DMS53 treated with DMSO at 0.1 percent for 48 hours (cell line): ENCODE results near the gene FAM98C.

Source experiments
- DNase-seq: peaks from one replicate; lab custom pipeline; 2025; ENCODE audit not compliant: unreplicated experiment; lab: John Stamatoyannopoulos, UW

The FAM98C gene

DNA sequence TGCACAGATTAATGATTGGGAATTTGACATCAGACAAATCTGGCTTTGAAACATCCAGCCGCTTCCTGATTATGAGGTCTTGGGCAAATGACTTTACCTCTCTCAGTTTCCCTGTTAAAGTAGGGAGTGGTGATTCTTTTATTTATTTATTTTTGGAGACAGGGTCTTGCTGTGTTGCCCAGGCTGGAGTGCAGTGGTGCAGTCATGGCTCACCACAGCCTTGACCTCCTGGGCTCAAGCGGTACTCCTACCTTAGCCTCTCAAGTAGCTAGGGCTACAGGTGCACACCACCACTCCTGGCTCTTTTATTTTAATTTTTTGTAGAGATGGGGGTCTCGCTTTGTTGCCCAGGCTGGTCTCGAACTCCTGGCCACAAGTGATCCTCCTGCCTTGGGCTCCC lies 25.8 kb upstream of the FAM98C start:
- no peak for DNase-seq

DNA sequence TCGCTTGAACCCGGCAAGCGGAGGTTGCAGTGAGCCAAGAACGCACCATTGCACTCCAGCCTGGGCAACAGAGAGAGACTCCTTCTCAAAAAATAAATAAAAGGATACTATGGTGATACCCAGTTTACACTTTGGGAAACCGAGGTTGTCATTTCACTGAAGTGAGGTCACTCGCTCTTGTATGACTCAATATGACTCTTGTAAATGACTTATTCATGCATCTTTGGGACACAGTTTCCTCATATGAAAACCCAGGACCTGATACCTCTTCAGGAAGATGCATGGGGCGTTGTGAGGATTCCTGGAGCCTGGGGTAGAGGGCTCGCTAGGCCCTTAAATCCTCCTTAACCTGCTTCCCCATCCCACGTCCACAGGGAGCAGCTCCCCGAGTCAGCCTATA lies 24.0 kb upstream of the FAM98C start:
- no peak for DNase-seq

DNA sequence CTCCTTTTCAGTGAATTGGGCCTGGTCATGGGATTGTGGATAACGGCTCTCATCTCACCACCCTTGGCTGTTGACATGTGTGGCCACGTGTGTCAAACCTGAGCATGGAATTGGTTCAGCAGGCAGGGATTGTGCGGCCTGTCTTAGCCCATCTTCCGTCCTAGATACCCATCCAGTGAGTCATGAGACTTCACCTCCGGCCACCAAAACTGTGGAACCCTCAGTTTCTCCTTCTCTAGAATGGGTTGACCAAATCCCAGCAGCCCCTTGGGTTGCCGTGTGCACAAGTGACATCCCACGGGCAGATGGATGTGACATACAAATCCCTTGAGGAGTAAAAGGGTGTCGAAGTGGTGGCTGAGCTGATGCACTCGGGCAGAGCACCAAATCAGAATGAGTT lies 21.8 kb upstream of the FAM98C start:
- DNase-seq: no peak

DNA sequence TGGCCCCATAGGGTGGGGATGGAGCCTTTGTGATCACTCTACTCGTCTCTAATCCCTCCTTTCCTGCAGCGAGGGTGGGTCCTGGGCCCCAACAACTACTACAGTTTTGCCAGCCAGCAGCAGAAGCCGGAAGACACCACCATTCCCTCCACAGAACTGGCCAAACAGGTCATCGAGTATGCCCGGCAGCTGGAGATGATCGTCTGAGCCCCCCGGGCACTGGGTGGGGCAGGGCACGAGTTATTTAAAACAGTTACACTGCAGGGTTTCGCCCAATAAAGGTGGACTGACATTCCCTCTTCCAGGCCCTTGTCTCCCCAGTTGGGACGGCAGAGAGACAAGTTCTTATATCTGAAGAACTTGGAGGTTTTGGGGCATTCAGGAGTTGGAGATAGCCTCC lies 19.7 kb upstream of the FAM98C start:
- no peak for DNase-seq

DNA sequence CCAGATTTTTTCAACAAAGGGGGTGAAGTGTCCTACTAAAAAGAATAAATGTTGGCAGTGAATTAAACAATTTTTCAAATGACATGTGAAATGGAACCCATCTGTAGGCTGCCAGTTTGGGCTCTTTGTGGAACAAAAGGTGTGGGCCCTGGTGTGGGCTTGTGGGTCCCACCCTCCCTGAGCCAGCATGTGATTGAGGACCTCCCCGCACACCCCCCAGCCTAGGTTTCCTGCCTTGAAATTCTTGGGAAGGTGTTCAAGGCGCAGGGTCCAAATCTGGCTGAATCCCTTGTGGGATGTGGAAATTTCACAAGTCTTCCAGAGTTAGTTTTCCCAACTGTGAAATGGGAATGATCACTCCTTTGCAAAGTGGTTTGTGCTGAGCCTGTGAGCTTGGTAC lies 19.1 kb upstream of the FAM98C start:
- DNase-seq: no peak

DNA sequence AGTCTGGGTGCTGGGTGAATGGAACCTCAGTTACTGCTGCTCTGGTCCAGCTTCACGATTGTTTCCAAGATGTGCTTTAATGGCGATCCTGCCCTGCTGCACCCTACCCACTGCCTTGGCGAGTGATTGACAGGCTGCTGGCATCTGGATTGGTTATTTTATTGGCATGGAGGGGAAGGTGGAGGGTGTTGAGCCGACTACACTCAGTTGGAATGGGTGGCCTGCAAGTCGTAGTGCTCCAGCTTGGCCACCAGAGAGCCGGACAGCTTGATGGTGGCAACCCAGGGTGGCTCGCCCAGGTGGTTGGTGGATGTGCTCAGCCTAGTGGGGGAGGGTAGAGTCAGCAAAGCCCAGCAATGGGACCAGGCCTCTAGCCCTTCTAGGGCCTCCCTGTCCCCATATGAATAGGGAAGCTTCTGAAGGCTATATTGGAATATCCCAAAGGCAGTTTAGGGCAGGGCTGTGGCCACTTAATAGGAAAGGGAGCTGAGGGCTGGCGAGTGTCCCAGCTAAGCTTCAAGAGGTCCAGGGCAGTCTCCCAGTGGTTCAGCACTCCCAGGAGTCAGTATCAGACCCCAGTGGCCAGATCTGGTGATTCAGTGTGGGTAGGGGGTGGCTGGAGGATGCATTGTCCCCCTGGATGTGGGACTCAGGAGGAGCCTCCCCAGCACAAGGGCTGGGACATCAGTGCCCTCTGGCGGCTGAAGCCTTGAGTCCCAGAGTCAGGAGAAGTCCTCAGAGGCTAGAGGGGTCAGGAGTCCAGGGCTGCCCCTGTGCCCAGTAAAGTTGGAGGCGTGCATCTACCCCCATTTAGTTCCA lies 18.5 kb upstream of the FAM98C start:
- DNase-seq: no peak

DNA sequence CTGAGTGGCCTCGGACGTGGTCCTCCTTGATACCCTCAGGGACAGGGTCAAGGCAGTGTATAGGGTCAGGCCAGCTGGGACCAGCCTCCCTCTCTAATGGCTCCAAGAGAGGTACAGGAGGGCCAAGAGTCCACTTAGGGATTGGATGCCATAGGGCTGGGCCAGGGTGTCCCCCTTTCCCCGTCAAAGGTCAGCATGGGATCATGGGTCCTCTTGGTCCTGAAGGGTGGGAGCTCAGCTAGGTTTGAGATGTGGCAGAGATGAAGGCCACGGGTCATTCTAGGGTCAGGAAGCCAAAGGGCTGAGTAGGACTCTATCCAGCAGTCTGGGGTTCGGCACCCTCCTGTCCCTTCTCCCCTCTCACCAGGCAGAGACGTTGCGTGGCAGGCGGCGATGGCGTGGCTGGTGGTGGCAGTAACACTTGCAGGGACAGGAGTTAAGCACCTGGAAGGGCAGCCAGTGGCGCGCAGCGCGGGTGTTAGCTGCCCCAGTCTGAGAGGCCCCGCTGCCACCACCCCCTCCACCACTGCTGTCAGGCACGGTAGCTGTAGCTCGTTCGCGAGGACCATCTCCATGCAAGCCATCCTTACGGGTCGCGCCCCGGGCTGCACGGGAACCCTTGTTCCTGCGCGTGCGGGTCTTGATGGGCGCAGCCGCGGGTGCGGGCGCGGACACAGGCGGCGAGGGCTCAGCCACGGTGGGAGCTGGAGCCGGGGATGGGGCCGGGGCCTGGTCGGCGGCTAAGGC lies 17.7 kb upstream of the FAM98C start:
- DNase-seq: no peak

DNA sequence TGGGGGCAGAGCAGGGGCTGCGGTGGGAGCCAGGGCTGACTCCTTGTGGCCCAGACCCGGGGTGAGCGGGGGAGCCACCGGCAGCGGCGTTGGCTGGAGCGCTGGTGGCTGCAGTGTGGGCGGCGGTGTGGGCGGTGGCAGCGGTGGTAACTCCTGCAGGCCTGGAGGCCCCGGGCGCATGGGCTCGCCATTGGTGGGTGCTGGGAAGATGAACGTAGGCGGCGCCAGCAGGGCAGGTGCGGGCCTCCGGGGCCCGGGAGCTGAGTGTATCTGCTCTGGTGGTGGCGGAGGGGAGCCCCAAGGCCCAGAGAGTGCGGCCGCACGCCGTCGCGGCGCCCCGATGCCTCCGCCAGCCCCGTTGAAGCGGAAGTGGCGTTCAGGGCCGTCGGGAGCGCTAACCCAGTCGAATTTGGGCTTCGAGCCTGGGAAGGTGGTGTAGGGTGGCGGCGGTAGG lies 17.1 kb upstream of the FAM98C start:
- no peak for DNase-seq

DNA sequence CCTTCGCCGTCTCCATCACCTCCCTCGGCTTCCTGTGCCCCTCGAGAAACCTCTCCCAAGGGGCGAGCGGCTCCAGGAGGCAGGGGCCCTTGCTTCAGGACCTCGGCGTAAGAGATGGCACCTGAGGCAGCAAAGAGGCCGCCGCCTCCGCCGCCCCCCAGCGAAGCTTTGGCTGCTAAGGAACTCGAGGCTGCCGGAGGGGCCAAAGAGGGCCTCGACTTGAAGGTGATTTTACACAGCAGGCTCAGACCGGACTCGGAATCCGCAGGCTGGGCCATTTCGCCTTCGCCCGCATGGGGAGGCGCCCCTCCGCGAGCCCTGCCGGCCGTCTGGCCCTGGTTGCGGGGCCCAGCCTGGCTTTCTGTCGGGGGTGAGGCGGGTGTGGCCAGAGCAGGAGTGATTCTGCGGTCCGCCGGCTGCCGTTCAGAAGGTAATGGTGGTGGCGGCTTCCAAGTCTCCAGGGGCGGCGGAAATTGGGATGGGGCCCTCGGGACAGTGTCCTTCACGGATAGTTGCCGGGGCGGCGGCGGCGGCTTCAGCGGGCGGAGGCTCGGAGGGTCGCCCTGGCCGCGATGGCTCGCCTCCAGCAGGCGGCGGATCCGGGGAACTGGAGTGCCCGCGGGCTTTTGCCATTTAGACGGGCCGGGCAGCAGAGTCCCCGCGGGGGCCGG lies 16.5 kb upstream of the FAM98C start:
- DNase-seq: no peak

DNA sequence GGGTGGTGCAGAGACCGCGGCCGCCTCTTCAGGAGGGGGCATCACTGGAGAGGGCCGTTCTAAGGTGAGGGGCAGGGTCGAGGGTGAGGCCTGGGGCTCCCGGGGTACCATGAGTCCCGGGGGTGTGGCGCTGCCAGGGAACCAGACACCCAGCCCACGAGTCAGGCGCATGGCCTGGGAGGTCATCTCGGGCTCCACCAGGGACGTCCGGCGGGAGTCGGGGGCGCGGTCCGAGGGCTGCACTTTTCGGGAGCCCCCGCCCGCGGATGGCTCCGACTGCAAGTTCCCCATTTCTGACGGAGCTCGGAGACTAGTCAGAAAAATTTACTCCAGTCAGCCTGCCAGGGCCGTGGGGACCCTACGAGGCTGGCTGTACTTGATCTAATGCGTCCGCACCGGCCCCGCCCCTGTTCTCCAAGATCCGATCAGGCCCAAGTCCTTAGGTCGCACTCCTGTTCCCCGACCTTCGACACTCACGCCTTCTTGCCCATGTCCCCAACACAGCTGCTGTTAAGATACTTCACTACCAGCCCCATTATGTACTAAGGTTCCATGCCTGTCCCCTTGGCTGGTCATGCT lies 15.8 kb upstream of the FAM98C start:
- DNase-seq: no peak

DNA sequence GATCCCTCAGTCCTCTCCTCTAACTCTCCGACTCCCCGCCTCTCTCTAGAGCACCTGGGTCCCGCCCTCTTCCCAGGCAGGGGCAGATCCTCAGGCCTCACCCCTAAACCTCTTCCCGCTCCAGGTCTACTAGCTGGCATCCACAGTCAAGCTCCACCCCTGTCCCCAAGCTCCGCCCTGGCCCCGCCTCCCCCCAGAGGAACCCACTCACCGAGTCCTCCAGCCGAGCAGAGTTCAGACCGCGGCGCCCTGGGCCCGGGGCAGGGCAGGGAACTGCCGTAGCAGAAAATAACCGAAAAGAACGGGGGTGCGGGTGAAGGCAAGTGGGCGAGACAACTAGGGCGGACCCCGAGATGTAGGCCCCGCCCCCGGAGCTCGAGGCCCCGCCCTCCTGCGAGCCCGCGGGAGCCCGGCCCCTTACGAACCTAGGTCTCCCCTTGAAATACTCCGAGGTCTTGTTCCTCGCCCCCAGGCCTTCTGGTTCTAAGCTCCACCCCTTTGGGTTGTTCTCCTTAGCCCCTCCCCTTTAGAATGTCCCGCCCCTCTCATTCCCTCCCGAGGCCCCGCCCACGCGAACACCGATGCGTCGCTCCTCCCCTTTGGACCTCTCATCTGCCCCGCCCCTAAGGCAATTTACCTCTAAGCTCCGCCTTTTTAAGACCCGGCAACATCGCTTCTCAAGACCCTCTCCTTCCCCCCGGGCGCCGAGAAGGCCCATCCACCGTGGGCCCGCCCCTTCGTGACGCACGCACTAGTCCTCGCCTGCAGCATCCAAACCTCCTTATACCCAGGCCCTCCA lies 15.1 kb upstream of the FAM98C start, which contains the start of gene GGN:
Gene GGN (minus strand): TSS at position 485 of the 799 bp plus-strand sequence. CDS start 773 bp downstream, outside the sequence.
- peak; percentile 84 for DNase-seq

DNA sequence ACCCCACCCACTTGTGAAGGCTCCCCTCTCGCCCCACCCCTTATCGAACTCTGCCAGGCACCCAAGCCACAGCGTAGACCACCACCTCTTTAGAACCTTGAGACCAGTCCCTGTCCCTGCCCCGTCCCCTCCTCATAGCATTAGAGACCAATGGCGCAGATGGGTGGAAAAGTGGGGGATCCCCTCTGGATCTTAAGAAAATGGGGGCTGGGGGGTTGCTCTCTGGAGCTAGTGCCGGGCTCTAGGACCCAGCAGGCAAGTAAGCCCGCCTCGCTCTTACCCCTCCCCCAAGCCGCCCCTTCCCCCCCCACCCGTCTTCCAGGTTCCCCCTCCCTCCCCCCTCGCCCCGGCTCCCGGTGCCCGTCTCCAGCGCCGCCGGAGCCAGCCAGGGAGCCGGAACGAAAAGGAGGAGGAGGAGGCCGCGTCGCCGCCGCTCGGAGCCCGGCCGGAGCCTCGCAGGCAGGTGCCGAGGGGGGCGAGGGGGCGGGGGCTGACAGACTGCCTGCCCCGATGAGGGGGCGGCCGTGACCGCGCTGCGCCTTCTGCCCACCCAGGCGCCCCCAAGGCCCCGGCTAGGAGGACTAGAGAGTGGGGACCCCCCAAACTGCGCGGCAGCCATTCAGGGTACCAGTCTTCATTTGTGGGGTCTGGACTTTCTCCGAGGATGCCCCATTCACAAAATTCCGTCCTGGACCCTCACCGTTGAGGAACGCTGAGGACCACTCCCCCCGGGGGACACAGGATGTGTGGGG lies 14.4 kb upstream of the FAM98C start, which contains the start of gene SPRED3:
Gene SPRED3 (plus strand): TSS at position 349 of the 752 bp plus-strand sequence. CDS start 1,606 bp downstream, outside the sequence.
- DNase-seq: no peak

DNA sequence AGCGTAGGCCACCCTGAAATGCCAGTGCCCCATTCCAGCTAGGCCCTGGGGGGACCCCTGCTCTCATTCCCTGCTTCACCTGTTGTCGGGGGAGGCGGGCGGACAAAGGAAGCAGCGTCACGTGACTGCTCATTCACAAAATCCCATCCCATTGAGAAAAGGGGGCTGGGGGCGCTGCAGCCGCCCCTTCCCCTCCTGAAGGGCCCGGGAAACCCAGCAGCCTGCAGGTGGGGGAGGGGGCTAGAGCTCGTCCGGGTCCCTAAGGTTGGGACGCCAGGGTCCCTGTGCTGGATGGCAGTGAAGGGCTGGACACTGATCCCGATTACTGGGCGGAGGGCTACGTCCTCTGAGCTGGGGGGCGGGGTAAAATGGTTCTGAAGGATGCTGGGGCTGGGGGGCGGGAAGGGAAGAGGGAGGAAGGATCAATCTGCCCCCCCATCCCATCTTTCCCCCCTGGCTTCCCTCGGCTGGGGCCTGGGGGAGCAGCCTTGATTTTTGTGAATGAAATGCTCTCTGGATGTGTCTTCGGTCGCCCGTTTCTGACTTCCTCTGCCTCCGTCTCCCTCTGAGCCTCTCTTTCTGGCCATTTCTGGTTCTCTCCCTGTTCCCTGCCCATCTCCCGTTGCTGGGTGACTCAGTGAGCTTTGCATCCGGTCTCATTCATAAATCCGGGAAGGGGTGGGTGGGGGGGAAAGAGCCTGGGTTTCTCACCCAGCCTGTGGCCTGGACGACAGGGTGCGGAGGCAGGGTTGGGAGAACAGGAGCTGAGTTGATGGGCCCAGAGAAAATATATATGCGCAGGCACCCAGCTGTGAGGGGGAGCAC lies 13.6 kb upstream of the FAM98C start:
- peak; percentile 38 for DNase-seq

DNA sequence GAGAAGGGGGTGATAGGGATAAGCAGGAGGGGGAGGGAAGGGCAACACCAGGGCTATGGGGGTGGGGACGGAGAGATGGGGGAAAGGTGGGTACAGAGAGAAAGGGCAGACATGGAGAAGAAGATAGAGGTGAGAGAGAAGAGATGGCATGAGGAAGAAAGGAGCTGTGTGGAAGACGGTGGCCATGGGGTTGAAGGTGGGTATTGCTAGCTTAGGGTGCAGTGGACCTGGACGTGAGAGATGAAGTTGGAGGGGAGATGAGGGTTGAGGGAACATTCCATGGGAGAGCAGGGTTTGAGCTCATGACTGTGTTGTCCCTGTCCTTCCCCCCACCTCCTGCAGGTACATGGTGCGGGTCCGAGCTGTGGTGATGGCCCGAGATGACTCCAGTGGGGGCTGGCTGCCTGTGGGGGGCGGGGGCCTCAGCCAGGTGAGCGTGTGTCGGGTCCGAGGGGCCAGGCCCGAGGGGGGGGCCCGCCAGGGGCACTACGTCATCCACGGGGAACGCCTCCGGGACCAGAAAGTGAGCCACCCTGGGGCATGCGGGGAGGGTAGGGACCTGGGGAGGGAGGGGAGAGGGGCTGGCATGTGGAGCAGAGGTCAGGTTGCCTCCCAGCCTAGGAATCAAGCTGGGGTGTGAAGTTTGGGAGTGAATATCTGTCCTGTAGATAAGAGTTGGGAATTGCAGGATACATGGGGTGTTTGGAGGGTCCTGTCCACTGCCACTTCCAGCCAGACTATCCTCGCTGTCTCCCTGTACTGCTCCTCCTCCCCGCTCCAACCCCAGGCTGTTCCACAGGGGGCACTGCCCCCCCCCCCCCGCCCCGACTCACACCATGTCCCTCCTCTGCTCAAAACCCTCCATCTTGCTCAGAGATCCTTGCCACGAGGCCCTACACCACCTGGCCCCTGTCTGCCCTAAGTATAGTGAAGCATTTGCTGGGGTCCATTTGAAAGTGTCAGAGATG lies 12.7 kb upstream of the FAM98C start:
- DNase-seq: no peak

DNA sequence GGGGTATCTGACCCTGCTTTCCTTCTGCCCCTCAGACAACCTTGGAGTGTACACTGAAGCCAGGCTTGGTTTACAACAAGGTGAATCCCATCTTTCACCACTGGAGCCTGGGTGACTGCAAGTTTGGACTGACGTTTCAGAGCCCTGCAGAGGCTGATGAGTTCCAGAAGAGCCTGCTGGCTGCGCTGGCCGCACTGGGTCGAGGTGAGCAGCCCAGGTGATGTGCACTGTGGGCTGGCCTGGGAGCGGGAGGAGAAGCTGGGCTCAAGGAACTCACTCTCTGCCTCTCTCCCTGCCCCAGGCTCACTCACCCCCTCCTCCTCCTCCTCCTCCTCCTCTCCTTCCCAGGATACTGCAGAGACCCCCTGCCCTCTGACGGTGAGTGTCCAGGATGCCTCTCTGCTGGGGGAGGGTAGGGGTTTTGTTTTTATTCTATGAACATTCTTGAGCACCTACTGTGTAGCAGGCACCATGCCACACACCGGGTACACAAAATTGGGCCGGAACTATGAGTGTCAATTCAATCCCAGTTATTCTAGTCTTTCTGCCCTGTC lies 10.9 kb upstream of the FAM98C start:
- DNase-seq: no peak

DNA sequence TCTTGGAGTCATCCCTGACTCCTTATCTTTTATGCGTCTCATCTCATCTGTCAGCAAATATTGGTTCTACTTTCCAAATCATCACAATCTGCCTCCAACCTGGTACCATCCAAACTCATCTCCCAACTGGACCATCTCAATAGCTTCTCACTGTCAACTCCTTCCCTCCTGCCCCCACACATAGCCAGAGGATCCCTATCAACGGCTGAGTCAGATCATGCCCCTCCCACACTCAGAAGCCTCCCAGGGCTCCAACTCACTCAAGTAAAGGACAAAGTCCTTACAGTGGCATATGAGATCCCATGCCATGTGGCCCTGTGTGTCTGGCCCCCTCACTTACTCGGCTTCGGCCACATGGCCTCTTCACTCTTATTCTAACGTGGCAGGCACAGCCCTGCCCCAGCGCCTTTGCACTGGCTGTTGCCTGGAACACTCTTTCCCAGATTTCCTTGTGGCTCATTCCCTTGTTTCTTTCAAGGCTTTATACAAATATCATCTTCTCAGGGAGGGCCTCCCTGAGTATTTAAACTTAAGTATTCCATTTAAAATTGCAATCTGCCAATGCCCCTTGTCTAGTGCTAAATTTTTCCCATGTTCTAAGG lies 10.1 kb upstream of the FAM98C start:
- no peak for DNase-seq

DNA sequence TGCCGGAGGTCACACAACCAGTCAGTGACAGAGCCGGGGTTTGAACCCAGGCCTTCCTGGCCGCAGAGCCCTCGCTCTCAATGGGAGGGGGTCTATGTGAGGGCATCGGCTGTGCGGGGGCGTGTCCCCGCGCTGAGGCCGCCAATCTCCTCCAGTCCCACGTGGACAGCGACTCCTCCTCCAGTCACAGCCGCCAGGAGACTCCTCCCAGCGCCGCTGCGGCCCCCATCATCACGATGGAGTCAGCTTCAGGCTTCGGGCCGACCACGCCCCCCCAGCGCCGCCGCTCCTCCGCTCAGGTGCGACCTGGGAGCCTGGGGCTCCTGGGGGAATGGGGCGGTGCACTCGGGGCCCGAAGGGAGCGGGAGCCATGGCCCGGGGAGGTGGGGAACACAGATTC lies 8.4 kb upstream of the FAM98C start:
- no peak for DNase-seq
